C4-2B (cell line): Measurements from ENCODE around the gene GLI3.

ENCODE experiments used
- ZFX ChIP-seq: fragments of 450-650 bp; IDR thresholded peaks from 2 replicates; pipeline ENCODE4 v1.6.1; 2017
- TF ChIP-seq, protein P1 (sequence below): fragments of 450-650 bp; conservative IDR thresholded peaks from 2 replicates; pipeline ENCODE4 v1.5.1; 2017; ENCODE audit warnings: mild to moderate bottlenecking

DNA sequence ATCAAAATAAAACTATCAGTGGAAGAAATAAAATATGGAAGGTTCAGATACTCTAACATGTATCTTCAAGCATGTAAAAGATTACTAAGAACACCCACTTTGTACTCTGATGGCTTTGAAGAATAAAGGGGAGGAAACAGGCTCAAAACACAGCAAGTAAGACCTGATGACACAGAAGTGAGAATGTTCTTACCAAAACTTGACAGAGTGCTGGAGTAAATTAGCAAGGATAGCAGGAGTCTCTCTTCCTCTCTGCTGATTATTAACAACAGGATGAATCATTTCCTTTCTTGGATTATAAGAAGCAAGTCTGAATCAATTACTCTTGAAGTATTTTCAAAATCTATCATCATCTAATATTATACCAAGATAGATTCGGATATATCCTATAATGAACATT is 47.5 kb downstream of the GLI3 start:
- TF ChIP-seq, protein P1, sequence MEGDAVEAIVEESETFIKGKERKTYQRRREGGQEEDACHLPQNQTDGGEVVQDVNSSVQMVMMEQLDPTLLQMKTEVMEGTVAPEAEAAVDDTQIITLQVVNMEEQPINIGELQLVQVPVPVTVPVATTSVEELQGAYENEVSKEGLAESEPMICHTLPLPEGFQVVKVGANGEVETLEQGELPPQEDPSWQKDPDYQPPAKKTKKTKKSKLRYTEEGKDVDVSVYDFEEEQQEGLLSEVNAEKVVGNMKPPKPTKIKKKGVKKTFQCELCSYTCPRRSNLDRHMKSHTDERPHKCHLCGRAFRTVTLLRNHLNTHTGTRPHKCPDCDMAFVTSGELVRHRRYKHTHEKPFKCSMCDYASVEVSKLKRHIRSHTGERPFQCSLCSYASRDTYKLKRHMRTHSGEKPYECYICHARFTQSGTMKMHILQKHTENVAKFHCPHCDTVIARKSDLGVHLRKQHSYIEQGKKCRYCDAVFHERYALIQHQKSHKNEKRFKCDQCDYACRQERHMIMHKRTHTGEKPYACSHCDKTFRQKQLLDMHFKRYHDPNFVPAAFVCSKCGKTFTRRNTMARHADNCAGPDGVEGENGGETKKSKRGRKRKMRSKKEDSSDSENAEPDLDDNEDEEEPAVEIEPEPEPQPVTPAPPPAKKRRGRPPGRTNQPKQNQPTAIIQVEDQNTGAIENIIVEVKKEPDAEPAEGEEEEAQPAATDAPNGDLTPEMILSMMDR: no peak
- TF ChIP-seq ZFX: no peak
